GM21526 (cell line): ENCODE data around the gene ANKLE1.
"Not testable (repeated sequence)": the region's sequence is repeated elsewhere in the genome, so short reads cannot be mapped to it uniquely, and the experiment has no call there.

Experiments used
- ATAC-seq: cut with Tn5 transposase; IDR thresholded peaks from one replicate; pipeline ENCODE4 v1.9.1; 2021; ENCODE audit warnings: moderate library complexity; ENCODE audit not compliant: unreplicated experiment, low FRiP score

The ANKLE1 gene

GRCh38 chr19:17246681-17247425 lies 34.8 kb upstream of the ANKLE1 start:
- no peak for ATAC-seq

GRCh38 chr19:17248011-17248776 lies 33.5 kb upstream of the ANKLE1 start:
- no peak for ATAC-seq

GRCh38 chr19:17249887-17250548 lies 31.7 kb upstream of the ANKLE1 start:
- ATAC-seq, result no peak

- ATAC-seq, result no peak
These were observed 27.1 kb upstream of the ANKLE1 start for GRCh38 chr19:17254636-17255035.

GRCh38 chr19:17255150-17255621 lies 26.5 kb upstream of the ANKLE1 start:
- ATAC-seq, result no peak

- ATAC-seq, result no peak
These were observed 25.6 kb upstream of the ANKLE1 start for GRCh38 chr19:17256130-17256529.

- no peak for ATAC-seq
These were observed 22.5 kb upstream of the ANKLE1 start for GRCh38 chr19:17259118-17259780.

GRCh38 chr19:17259934-17260333 lies 21.8 kb upstream of the ANKLE1 start:
- ATAC-seq, result no peak

GRCh38 chr19:17260842-17261325 lies 20.8 kb upstream of the ANKLE1 start:
- ATAC-seq, result no peak

- no peak for ATAC-seq
These were observed 19.1 kb upstream of the ANKLE1 start for GRCh38 chr19:17262557-17262956.

GRCh38 chr19:17263712-17264640 lies 17.7 kb upstream of the ANKLE1 start:
- ATAC-seq, result no peak

- ATAC-seq, result no peak
These were observed 17.1 kb upstream of the ANKLE1 start, which contains the start of gene USHBP1 for GRCh38 chr19:17264641-17264979. Gene USHBP1 (minus strand): TSS chr19:17264745. CDS start chr19:17264299, 446 bp downstream.

GRCh38 chr19:17266026-17266425 lies 15.7 kb upstream of the ANKLE1 start:
- no peak for ATAC-seq

GRCh38 chr19:17266589-17266974 lies 15.1 kb upstream of the ANKLE1 start:
- no peak for ATAC-seq

GRCh38 chr19:17266975-17267788 lies 14.5 kb upstream of the ANKLE1 start, which contains the start of gene BABAM1:
Gene BABAM1 (plus strand): TSS chr19:17267443. CDS start chr19:17268807, 1,364 bp downstream.
- peak; percentile 85 for ATAC-seq

GRCh38 chr19:17268754-17269153 lies 12.9 kb upstream of the ANKLE1 start:
- ATAC-seq, result no peak

- not testable (repeated sequence) for ATAC-seq
These were observed 6.8 kb upstream of the ANKLE1 start for GRCh38 chr19:17274892-17275291.

- no peak for ATAC-seq
These were observed 6.1 kb upstream of the ANKLE1 start for GRCh38 chr19:17275441-17276175.
